ENCODE results near the gene WDR53. TPM values are rescaled to one million over a fixed set of nuclear protein-coding genes. Genes with fewer than 3 reads are reported as not detected.

Gene WDR53
- total RNA-seq, 1 experiment from 2014 or later = 14.8 TPM

DNA sequence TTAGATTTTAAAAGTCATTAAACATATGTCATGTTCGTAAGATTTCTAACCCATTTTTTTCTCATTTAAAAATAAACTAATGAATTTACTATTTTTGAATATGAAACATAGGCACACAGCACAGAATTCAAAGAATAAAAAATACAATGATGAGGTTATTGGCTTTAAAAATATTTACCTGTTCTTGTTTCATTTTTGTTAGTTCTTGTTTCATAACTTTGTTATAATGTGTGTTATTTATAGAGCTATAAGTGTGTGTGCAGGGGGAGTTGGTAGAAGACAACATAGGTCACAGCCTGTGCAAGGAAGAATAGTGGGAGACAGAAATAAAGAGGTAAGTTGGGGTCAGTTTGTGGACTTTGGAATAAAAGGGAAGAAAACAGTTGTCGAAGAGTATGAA is 40.3 kb upstream of the WDR53 start:
- Histone ChIP-seq H3K4me2 (ENCODE audit: low read length) (no peak overlapping the region), H3K4me1 (ENCODE audit: control insufficient read depth in 1 of 2, insufficient read depth in 2 of 2, low read length in 2 of 2) (peaks cover 22 to 40% of the 10 kb centered on the region in 2 experiments; a peak in 3 of 4 replicates), H2AFZ (ENCODE audit: low read depth, low read length, poor library complexity, severe bottlenecking) (peak overlapping the region; percentile 96), H3K27ac (ENCODE audit: low read depth, low read length) (no peak overlapping the region), H4K20me1 (ENCODE audit: insufficient read depth) (no peaks in the 10 kb centered on the region), H3K27me3 (ENCODE audit: insufficient read depth, low read length) (no peaks in the 10 kb centered on the region), H3K9me3 (ENCODE audit: control insufficient read depth in 1 of 2, insufficient read depth in 1 of 2, low read depth in 1 of 2, low read length in 2 of 2) (no peaks in the 10 kb centered on the region), H3K36me3 (ENCODE audit: control insufficient read depth in 1 of 2, insufficient read depth in 2 of 2, low read length in 2 of 2) (no peaks in the 10 kb centered on the region), H3K9ac (ENCODE audit: low read length) (no peak overlapping the region), H3K79me2 (ENCODE audit: insufficient read depth, low read length) (no peaks in the 10 kb centered on the region), H3K4me3 (replicated peaks in 1 of 2; ENCODE audit: low read depth in 1 of 2, low read length in 2 of 2) (no peak overlapping the region), H3K9me2 (ENCODE audit: insufficient read depth) (no peaks in the 10 kb centered on the region)
- TF ChIP-seq CTCF (IDR thresholded peaks at IDR 0.05 in 2 of 3, conservative IDR thresholded peaks at IDR 0.05 in 1 of 3; ENCODE audit: borderline replicate concordance in 1 of 3, insufficient read depth in 1 of 3, low read depth in 2 of 3, low read length in 2 of 3) = no peak
- TF ChIP-seq EGR1 (IDR thresholded peaks at IDR 0.05; ENCODE audit: low read depth) = no peak
- TF ChIP-seq ELF1 (IDR thresholded peaks at IDR 0.05; ENCODE audit: borderline replicate concordance, low read depth) = no peak
- TF ChIP-seq, protein P1, sequence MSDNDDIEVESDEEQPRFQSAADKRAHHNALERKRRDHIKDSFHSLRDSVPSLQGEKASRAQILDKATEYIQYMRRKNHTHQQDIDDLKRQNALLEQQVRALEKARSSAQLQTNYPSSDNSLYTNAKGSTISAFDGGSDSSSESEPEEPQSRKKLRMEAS (IDR thresholded peaks at IDR 0.05) = no peak
- TF ChIP-seq JUND (IDR thresholded peaks at IDR 0.05) = no peak
- TF ChIP-seq, protein P2, sequence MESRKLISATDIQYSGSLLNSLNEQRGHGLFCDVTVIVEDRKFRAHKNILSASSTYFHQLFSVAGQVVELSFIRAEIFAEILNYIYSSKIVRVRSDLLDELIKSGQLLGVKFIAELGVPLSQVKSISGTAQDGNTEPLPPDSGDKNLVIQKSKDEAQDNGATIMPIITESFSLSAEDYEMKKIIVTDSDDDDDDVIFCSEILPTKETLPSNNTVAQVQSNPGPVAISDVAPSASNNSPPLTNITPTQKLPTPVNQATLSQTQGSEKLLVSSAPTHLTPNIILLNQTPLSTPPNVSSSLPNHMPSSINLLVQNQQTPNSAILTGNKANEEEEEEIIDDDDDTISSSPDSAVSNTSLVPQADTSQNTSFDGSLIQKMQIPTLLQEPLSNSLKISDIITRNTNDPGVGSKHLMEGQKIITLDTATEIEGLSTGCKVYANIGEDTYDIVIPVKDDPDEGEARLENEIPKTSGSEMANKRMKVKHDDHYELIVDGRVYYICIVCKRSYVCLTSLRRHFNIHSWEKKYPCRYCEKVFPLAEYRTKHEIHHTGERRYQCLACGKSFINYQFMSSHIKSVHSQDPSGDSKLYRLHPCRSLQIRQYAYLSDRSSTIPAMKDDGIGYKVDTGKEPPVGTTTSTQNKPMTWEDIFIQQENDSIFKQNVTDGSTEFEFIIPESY (IDR thresholded peaks at IDR 0.05; ENCODE audit: extremely low read depth, insufficient replicate concordance, low read length) = no peak
- TF ChIP-seq POLR2A (IDR thresholded peaks at IDR 0.05; ENCODE audit: borderline replicate concordance, extremely low read depth, insufficient read depth, insufficient read length) = no peak
- no peak for TF ChIP-seq SP1 (IDR thresholded peaks at IDR 0.05; ENCODE audit: low read depth)
- no peak for TF ChIP-seq CBX3 (IDR thresholded peaks at IDR 0.05; ENCODE audit: low read depth)
- TF ChIP-seq YY1 (IDR thresholded peaks at IDR 0.05; ENCODE audit: extremely low read depth, insufficient replicate concordance, low read depth, low read length) = no peak
- TF ChIP-seq SRF (IDR thresholded peaks at IDR 0.05; ENCODE audit: low read depth) = no peak
- no peak for TF ChIP-seq FOSL1 (IDR thresholded peaks at IDR 0.05; ENCODE audit: low read depth)
- TF ChIP-seq ZFX (IDR thresholded peaks at IDR 0.05) = no peak
- no peak for TF ChIP-seq CEBPB (IDR thresholded peaks at IDR 0.05; ENCODE audit: low read depth)
- no peak for TF ChIP-seq ZNF274 (IDR thresholded peaks at IDR 0.05; ENCODE audit: low read depth, low read length)
- ATAC-seq (no peak), DNase-seq (ENCODE audit: low read depth, low spot score) (no peak)
- intact Hi-C loops (cut with micrococcal nuclease) = loop anchor here (1.0 to 10.0 kb wide), 3 partner anchors 77 to 576 kb away; no protein-coding TSS in a partner anchor
- RAD21 ChIA-PET (ENCODE audit: low non-redundant PET in 1 of 2, low total read pairs in 2 of 2, uncharacterized antibody in 2 of 2, unreplicated experiment in 2 of 2) = interaction anchor here (1.0 to 1.6 kb wide), 3 partner anchors 76 to 361 kb away, joined by 3 to 14 read pairs (median 4); no protein-coding TSS in a partner anchor
- CTCF ChIA-PET = interaction anchor here (1.3 to 4.8 kb wide), 6 partner anchors 12 to 362 kb away, joined by 3 to 62 read pairs (median 6); no protein-coding TSS in a partner anchor
- POLR2A ChIA-PET = no interaction called here
- no TSS peak for BruUV-seq (replicated peaks)
